Right atrium auricular region (tissue), 2 donors: Measurements from ENCODE around the gene TRPV3. TPM values are rescaled to one million over a fixed set of nuclear protein-coding genes. Genes with fewer than 3 reads are reported as not detected.

Experiments
- DNase-seq: peaks from one replicate; pipeline ENCODE4 v3.0.0-alpha.2; 2019; ENCODE audit warnings: low spot score
- H3K27ac ChIP-seq, 2 donors: fragments of 200-600 bp; sonication (generic); 1 replicate in 1 of 2; 2 replicates in 1 of 2; pipeline ENCODE4 v1.5.1; 2016 to 2019
- H3K27me3 ChIP-seq, 2 donors: fragments of 200-600 bp; sonication (generic); one replicate each; pipeline versions ENCODE4 v1.5.1 to v1.6.0; 2017 to 2019
- H3K36me3 ChIP-seq: fragments of 200-600 bp; sonication (generic); one replicate; pipeline ENCODE4 v1.5.1; 2016
- H3K4me1 ChIP-seq, 2 donors: fragments of 200-600 bp; sonication (generic); one replicate each; pipeline versions ENCODE4 v1.5.1 to v1.6.0; 2017 to 2019
- H3K4me3 ChIP-seq, 2 donors: fragments of 200-600 bp; sonication (generic); 1 replicate in 1 of 2; 2 replicates in 1 of 2; pipeline ENCODE4 v1.5.1; 2017 to 2019; ENCODE audit warnings: mild to moderate bottlenecking in 1 of 2, moderate library complexity in 1 of 2
- H3K9me3 ChIP-seq, 2 donors: fragments of 200-600 bp; sonication (generic); one replicate each; pipeline ENCODE4 v1.5.1; 2019
- total RNA-seq, 2 donors: library from RNA; depleted of rRNA; stranded (reverse); fragments of >200 nt; gene quantifications; one replicate each; pipeline ENCODE4 v1.1.0, GENCODE V29; 2016
- TF ChIP-seq, protein P1 (sequence below), 2 donors: fragments of 200-600 bp; sonication (generic); IDR thresholded peaks; one replicate each; pipeline ENCODE4 v1.5.1; 2019; ENCODE audit warnings: antibody characterized with exemption in 2 of 2

The TRPV3 gene
- total RNA-seq, 2 donors from 2014 or later: 0.51 to 2.8 TPM

- TF ChIP-seq, protein P1, sequence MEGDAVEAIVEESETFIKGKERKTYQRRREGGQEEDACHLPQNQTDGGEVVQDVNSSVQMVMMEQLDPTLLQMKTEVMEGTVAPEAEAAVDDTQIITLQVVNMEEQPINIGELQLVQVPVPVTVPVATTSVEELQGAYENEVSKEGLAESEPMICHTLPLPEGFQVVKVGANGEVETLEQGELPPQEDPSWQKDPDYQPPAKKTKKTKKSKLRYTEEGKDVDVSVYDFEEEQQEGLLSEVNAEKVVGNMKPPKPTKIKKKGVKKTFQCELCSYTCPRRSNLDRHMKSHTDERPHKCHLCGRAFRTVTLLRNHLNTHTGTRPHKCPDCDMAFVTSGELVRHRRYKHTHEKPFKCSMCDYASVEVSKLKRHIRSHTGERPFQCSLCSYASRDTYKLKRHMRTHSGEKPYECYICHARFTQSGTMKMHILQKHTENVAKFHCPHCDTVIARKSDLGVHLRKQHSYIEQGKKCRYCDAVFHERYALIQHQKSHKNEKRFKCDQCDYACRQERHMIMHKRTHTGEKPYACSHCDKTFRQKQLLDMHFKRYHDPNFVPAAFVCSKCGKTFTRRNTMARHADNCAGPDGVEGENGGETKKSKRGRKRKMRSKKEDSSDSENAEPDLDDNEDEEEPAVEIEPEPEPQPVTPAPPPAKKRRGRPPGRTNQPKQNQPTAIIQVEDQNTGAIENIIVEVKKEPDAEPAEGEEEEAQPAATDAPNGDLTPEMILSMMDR (IDR thresholded peaks at IDR 0.05): no peak
- Histone ChIP-seq H3K27ac (no peak overlapping the region), H3K4me1 (peaks cover 0 to 23% of the 10 kb centered on the region in 2 donors), H3K9me3 (no peaks in the 10 kb centered on the region), H3K4me3 (no peak overlapping the region), H3K27me3 (no peaks in the 10 kb centered on the region), H3K36me3 (no peaks in the 10 kb centered on the region)
- DNase-seq: no peak
Observed at GRCh38 chr17:3533752-3534151, 23.9 kb downstream of the TRPV3 start.

DNA sequence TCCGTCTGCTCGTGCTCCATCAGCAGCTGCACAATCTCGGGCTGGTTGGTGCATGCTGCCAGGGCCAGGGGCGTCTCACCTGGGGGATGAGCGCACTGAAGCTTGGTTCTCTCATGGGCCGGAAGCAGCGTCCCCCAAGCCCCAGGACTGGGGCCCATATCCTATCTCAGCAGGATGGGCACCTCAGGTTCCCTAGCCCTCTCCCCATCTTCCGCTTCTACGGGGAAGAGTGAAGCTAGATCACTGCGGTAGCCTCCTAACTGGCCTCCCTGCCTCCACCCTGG lies 24.8 kb downstream of the TRPV3 start:
- Histone ChIP-seq H3K9me3 (no peaks in the 10 kb centered on the region), H3K27me3 (no peaks in the 10 kb centered on the region), H3K4me1 (peaks cover 0 to 25% of the 10 kb centered on the region in 2 donors), H3K4me3 (no peak overlapping the region), H3K27ac (no peak overlapping the region), H3K36me3 (no peaks in the 10 kb centered on the region)
- no peak for DNase-seq
- TF ChIP-seq, protein P1 (IDR thresholded peaks at IDR 0.05): no peak

- Histone ChIP-seq H3K4me3 (no peak overlapping the region), H3K36me3 (no peaks in the 10 kb centered on the region), H3K27ac (no peak overlapping the region), H3K9me3 (no peaks in the 10 kb centered on the region), H3K27me3 (no peaks in the 10 kb centered on the region), H3K4me1 (peaks cover 0 to 25% of the 10 kb centered on the region in 2 donors)
- TF ChIP-seq, protein P1 (IDR thresholded peaks at IDR 0.05): no peak
- no peak for DNase-seq
Observed at GRCh38 chr17:3532106-3532858, 25.3 kb downstream of the TRPV3 start.

DNA sequence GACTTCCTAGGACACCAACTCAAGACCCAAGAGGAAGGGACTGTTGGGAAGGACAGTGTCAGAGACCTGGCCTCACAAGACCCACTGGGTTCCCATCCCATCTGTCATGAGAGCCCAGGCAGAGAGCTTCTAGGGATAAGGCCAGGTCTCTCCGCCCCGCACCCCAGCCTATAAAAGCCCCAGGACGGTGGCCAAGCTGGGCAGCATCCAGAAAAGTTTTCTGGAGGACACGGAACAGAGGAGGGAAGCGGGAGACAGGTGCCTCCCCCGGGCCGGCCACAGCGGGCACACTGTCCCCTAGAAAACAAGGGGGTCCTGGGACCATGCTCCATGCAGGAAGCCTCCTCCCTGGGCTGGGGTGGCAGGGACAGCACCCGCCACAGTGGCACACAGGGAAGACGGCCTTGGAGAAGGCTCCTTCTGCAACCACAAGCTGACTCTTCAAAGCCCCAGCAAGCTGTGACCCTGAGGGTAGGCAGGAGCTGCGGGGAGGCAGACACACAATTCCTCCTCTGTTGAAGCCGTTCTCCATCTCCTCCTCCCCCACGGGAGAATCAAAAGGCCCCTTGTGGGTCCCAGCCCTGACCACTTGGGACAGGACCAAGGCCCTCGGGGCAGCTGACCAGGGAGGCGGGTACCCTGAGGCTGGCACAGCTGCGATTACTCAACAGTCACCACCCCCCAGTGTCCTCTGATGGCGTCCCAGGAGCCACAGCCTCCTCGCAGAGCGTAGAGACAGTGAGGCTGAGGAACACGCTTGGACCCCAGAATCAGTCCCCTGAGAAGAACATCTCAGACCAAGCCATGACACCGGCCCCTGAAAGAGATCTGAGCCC lies 26.1 kb downstream of the TRPV3 start:
- DNase-seq: no peak
- peaks cover 0 to 25% of the 10 kb centered on the region in 2 donors for H3K4me1 ChIP-seq
- TF ChIP-seq, protein P1 (IDR thresholded peaks at IDR 0.05): no peak
- no peaks in the 10 kb centered on the region for H3K27me3 ChIP-seq
- H3K36me3 ChIP-seq: no peaks in the 10 kb centered on the region
- H3K9me3 ChIP-seq: no peaks in the 10 kb centered on the region
- H3K4me3 ChIP-seq: no peak overlapping the region
- no peak overlapping the region for H3K27ac ChIP-seq

DNA sequence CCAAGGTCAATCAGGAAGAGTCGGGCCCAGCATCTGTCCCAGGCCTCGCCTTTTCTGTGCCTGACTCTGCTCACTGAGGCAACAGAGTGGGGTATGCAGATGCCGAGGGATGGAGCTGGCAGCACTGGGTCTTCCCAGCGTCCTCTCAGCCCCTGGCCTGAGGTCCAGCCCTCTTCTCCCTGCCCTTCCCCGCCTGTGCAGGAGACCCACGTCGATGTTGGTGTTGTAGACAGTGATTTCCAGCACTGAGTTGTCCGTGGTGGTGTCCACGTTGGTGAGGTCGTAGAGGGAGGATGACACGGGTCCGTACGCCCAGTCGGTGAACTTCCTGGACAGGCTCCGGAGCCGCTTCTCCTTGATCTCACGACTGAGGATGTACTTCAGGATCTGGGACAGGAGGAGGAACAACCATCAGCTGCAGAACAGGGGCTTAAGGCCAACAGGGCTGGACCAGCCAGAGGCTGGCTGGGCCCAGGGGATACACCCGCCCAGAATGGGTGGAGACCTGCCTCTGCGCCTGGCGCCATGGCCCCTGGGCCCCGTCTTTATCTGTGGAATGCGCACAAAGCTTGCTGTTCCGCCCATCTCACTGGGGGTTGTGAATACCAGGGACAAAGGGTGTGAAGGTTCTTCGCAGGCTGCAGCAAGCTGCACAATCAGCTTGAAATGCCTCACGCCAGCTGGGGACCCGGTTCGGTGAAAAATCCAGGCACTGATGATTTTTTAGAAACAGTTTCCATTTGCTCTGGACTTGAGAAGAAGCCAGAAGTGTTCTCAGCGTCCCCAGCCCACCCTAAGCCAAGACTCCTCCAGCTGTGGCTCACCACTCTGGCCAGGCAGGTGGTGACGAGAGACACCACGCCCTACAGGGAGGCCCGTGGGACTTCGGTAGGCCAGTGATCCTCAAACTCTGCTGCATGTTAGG lies 27.5 kb downstream of the TRPV3 start:
- Histone ChIP-seq H3K36me3 (no peaks in the 10 kb centered on the region), H3K27ac (peak overlapping the region; percentile 24 to 48), H3K27me3 (no peaks in the 10 kb centered on the region), H3K9me3 (no peaks in the 10 kb centered on the region), H3K4me1 (peaks cover 0 to 25% of the 10 kb centered on the region in 2 donors), H3K4me3 (no peak overlapping the region)
- peak; percentile 78 for DNase-seq
- TF ChIP-seq, protein P1 (IDR thresholded peaks at IDR 0.05): no peak
